SK-N-MC (cell line): ENCODE measurements around the gene OGFRL1.

Experiments
- EZH2 ChIP-seq: fragments of 200-600 bp; sonication (generic); IDR thresholded peaks from one replicate; pipeline ENCODE4 v1.6.1; 2017; ENCODE audit warnings: antibody characterized with exemption
- FOXP2 ChIP-seq: optimal IDR thresholded peaks from 2 replicates; pipeline ENCODE3; 2011; ENCODE audit warnings: mild to moderate bottlenecking, moderate library complexity; ENCODE audit not compliant: insufficient read depth; ENCODE audit errors: extremely low read length, control extremely low read depth
- POLR2AphosphoS5 ChIP-seq: IDR thresholded peaks from 2 replicates; pipeline ENCODE4 v1.6.1; 2012; ENCODE audit warnings: mild to moderate bottlenecking, low read depth, low read length, borderline replicate concordance

- TF ChIP-seq EZH2 (no peak), POLR2AphosphoS5 (no peak; the same call in 1 of the 2 replicates), FOXP2 (no peak)
Measured at GRCh38 chr6:71351190-71351589, 62.6 kb downstream of the OGFRL1 start.
